GM10248 (cell line): ENCODE measurements around the gene MYL6B.
A peak's percentile ranks its signal among the peaks of the same experiment; 100 is the strongest.
"Not testable (repeated sequence)": the region's sequence is repeated elsewhere in the genome, so short reads cannot be mapped to it uniquely, and the experiment has no call there.

ENCODE experiments used
- CTCF ChIA-PET: fragments of 300-600 bp; sonication (Branson Sonifier 250); formaldehyde crosslinking; extraction: SDS; loops from one replicate; lab custom pipeline; 2021; ENCODE audit warnings: antibody characterized with exemption; lab: Yijun Ruan, JAX
- POLR2A ChIA-PET: fragments of 350-650 bp; sonication (Branson Sonifier 250); formaldehyde crosslinking; extraction: SDS; loops from one replicate; lab custom pipeline; 2020; ENCODE audit warnings: antibody characterized with exemption; lab: Yijun Ruan, JAX
- DNase-seq: peaks from one replicate; pipeline ENCODE4 v3.0.0; 2012; ENCODE audit errors: extremely low spot score
- TF ChIP-seq, protein P1 (sequence below): IDR thresholded peaks from 2 replicates; pipeline ENCODE4 v1.5.1; 2012; ENCODE audit warnings: mild to moderate bottlenecking, low read depth; ENCODE audit errors: extremely low read depth, missing control alignments, control extremely low read depth

The MYL6B gene

DNA sequence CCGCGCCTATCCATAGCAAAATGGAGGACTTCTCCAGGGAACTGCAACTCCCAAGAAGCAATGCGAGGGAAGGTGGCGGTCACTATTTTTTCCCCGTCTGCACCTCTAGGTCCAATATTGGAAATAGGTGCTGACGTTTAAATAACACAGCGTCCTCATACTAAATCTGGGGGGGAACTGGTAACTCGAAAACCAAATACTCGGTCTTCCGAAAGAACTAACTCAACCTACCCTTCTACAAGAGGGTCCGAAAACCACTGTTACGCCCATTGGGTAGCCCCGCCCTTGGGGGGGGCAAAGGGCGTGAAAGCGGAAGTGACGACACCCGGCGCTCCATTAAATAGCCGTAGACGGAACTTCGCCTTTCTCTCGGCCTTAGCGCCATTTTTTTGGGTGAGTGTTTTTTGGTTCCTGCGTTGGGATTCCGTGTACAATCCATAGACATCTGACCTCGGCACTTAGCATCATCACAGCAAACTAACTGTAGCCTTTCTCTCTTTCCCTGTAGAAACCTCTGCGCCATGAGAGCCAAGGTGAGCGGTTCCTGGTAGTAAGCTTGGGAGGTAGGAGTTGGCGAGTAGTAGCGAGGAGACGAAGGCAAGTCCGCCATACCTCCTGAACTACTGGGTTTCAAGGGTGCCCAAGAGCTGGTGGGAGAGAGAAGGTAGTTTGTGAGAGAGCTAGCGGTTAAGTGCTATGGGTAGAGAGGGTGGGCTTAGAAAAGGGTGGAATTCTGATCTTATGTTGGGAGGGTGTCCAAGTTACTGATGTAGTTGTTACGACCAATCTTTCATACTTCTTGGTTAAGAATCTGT lies 35.9 kb upstream of the MYL6B start, which contains the start of gene RPL41:
TSS of gene RPL41 (plus strand) at position 367 of the 815 bp plus-strand sequence.
- CTCF ChIA-PET, result interaction anchor here (1.1 to 14.7 kb wide), 9 partner anchors 8 to 520 kb away, joined by 3 to 243 read pairs (median 25); partner anchors contain the start of genes ESYT1, PA2G4, RNF41 and SMARCC2
- POLR2A ChIA-PET, result interaction anchor here (0.6 to 5.0 kb wide), 8 partner anchors 11 to 75 kb away, joined by 3 to 56 read pairs (median 3); partner anchors contain the start of genes ESYT1 and PA2G4
- peak; percentile 84 for DNase-seq

DNA sequence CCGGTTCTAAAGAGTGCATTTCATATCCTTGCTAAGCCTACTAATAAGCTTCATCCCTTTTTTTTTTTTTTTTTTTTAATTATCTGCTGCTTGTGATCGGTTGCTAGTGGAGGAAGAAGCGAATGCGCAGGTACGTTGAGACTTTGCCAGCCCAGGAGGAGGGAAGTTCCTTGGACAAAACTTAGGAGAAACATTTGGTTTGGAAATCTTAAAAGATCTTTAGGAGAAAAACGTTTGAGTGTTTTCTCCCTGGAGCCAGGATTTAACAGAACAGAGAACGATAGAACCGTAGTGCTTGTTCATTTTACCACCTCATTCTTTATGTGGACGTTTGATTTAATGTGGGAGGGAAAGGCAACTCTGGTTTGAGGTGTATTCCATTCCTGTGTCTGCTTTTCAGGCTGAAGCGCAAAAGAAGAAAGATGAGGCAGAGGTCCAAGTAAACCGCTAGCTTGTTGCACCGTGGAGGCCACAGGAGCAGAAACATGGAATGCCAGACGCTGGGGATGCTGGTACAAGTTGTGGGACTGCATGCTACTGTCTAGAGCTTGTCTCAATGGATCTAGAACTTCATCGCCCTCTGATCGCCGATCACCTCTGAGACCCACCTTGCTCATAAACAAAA lies 35.2 kb upstream of the MYL6B start:
- ChIA-PET CTCF (interaction anchor here (1.5 to 14.7 kb wide), 11 partner anchors 9 to 520 kb away, joined by 5 to 243 read pairs (median 20); partner anchors contain the start of genes ANKRD52, ESYT1, PA2G4 and RNF41), POLR2A (interaction anchor here (0.6 to 5.0 kb wide), 12 partner anchors 10 to 321 kb away, joined by 3 to 56 read pairs (median 4); partner anchors contain the start of genes ESYT1, PA2G4 and SMARCC2)
- DNase-seq, result not testable (repeated sequence)

More for the DNA sequence above, 35.9 kb upstream of the MYL6B start, which contains the start of gene RPL41:
- TF ChIP-seq, protein P1, sequence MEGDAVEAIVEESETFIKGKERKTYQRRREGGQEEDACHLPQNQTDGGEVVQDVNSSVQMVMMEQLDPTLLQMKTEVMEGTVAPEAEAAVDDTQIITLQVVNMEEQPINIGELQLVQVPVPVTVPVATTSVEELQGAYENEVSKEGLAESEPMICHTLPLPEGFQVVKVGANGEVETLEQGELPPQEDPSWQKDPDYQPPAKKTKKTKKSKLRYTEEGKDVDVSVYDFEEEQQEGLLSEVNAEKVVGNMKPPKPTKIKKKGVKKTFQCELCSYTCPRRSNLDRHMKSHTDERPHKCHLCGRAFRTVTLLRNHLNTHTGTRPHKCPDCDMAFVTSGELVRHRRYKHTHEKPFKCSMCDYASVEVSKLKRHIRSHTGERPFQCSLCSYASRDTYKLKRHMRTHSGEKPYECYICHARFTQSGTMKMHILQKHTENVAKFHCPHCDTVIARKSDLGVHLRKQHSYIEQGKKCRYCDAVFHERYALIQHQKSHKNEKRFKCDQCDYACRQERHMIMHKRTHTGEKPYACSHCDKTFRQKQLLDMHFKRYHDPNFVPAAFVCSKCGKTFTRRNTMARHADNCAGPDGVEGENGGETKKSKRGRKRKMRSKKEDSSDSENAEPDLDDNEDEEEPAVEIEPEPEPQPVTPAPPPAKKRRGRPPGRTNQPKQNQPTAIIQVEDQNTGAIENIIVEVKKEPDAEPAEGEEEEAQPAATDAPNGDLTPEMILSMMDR, result no peak

DNA sequence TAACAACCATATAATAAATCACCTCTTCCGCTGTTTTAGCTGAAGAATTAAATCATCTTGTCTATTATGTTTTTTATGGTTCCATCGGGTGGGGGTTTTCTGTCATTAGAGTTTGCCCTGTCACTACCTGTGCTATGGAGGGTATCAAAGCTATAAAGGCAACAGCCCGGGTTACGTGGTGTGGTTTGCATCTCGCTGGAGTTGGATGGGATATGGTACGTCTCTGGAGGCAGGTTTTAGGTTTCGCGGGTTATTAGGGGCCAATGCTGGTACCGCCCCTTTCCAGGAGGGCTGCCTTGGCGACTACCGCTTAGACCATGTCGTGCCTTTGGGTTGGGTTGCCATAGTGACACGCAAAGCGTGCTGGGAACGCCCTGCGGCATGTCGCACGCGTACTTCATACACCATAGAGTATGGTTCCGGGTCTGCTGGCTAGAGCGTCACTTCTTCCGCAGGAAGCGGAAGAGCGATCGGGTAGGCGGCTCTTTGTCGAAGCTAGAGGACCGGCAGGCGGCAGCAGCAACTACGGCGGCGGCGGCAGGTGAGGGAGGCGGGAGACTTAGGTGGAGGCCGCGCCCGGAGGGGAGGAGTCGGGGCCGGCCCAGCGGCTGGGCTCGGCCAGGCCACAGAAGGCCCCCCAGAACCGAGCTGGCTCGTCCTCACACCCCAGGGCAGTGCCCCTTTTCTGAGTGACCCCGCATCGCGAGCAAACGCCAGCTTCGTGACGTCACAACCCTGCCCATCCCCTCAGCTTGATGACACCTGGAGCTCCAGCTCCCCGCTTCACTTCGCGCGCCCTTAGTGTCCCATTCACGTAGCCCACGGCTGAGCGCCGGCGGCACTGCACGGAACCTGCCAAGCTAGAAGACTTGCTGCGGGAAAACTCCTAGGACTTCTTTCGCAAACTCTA lies 34.4 kb upstream of the MYL6B start, which contains the start of gene ZC3H10:
TSS of gene ZC3H10 (plus strand) at position 489 of the 910 bp plus-strand sequence. CDS start 2,297 bp downstream, outside the sequence.
- TF ChIP-seq, protein P1, result peak; percentile 62
- peak; percentile 93 for DNase-seq
- POLR2A ChIA-PET, result interaction anchor here (0.6 to 5.0 kb wide), 12 partner anchors 9 to 353 kb away, joined by 3 to 56 read pairs (median 4); partner anchors contain the start of genes ANKRD52, ESYT1, PA2G4 and RNF41
- CTCF ChIA-PET, result interaction anchor here (0.7 to 14.7 kb wide), 38 partner anchors 10 to 519 kb away, joined by 3 to 243 read pairs (median 6); partner anchors contain the start of genes ANKRD52, ESYT1, MYL6 and MYL6B

DNA sequence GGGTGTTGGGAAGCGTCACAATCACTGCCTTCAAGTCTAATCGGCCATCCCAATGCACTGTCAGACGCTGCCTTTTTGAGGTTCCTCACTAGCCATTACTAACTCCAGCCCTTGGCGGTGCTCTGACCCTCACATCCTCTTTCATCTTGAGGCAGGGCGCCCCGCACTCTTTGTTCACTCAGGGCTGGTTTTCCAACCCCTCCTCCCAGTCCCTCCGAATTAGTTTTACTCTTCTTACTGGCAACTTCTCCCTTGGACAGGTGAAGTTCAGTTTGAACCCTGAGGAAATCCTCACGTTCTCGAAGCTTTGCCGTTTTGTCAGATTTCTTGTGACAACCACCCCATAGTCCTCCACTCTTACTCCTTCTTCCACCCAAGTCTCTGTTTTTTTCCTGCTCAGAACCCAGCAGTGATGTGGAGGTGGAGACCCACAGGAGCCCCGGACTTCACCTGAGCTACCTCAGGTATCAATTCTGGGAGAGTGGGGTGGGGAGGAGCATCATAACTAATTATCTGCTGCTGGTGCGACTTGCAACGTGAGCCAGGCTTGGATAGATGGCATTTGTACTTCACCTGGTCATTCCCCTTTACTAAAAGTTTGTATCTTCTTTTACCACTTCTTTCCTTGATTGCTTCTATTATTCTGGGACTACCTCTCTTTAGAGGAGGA lies 33.6 kb upstream of the MYL6B start:
- TF ChIP-seq, protein P1, result no peak
- ChIA-PET CTCF (interaction anchor here (0.7 to 14.7 kb wide), 42 partner anchors 9 to 402 kb away, joined by 3 to 243 read pairs (median 6); partner anchors contain the start of genes ANKRD52, ESYT1, MYL6 and MYL6B), POLR2A (interaction anchor here (1.0 to 5.0 kb wide), 9 partner anchors 9 to 352 kb away, joined by 3 to 56 read pairs (median 9); partner anchors contain the start of genes ANKRD52, ESYT1, PA2G4 and RNF41)
- DNase-seq, result peak; percentile 34

DNA sequence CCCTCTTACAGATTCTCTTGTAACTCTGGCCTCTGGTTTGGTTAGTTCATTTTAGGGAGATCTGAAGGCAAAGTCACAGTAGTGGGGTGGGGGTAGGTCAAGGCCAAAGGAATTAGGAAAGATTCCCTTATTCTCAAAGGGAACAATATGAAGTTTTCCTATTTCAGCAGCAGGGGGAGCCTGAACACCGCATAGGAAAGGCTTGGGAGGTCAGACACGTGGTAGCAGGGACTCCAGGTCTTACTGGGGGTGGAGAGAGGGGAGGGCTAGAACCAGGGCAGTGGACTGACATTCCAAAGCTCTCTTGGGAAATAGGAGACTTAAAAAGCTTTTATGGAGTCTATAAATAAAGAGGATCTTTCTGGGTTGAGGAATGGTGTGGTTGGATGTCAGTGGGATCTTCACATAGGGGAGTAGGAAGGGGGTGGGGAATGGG lies 33.0 kb upstream of the MYL6B start:
- TF ChIP-seq, protein P1, result peak; percentile 78
- CTCF ChIA-PET, result interaction anchor here (0.7 to 14.7 kb wide), 37 partner anchors 8 to 380 kb away, joined by 3 to 243 read pairs (median 6); partner anchors contain the start of genes ANKRD52, COQ10A, ESYT1 and MYL6

More for the DNA sequence above, 33.0 kb upstream of the MYL6B start:
- peak; percentile 64 for DNase-seq
- POLR2A ChIA-PET, result interaction anchor here (0.6 to 5.0 kb wide), 3 partner anchors 15 to 139 kb away, joined by 3 to 56 read pairs (median 4); partner anchors contain the start of genes ANKRD52 and PA2G4
